A673 (cell line): ENCODE results near the gene SIAH2.

Experiments used
- CTCF ChIP-seq: fragments of 300-800, 200-600 bp; sonication (generic); conservative IDR thresholded peaks from 2 replicates; pipeline ENCODE4 v1.5.1; 2017; ENCODE audit warnings: low read depth, mild to moderate bottlenecking, antibody characterized with exemption, low read length, moderate library complexity, mixed read lengths
- EZH2 ChIP-seq: fragments of 200-600 bp; sonication (generic); IDR thresholded peaks from 2 replicates; pipeline ENCODE4 v1.6.1; 2017; ENCODE audit warnings: borderline replicate concordance, low read depth, mild to moderate bottlenecking, mixed read lengths, antibody characterized with exemption, low read length; ENCODE audit not compliant: poor library complexity, severe bottlenecking

DNA sequence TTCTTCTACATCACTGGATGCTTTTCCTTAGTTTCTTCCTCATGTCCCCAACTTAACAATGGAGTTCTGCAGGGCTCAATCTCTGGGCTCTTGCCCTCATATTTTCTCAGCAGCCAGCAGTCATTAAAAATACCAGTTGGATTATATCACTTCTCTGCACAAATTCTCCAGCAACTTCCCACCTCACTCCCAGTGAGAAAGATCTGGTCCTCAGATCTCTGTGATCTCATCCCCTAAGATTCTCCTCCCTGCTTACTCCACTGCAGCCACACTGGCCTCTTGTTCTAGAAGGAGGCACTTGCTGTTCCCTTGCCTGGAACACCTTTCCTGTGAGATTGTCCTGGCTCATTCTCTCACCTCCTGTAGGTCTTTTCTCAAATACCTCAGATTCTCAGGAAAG lies 65.3 kb downstream of the SIAH2 start:
- no peak for TF ChIP-seq EZH2
- TF ChIP-seq CTCF = no peak
